ENCODE data around the gene ARMC3. TPM values are rescaled to one million over a fixed set of nuclear protein-coding genes. Genes with fewer than 3 reads are reported as not detected.

ARMC3 gene
- total RNA-seq, 1 donor = not detected

- DNase-seq (ENCODE audit: low read depth) = no peak
- no peak overlapping the region for H3K4me3 ChIP-seq (ENCODE audit: low read depth, low read length)
- no peak for TF ChIP-seq CTCF (IDR thresholded peaks at IDR 0.05; ENCODE audit: insufficient read depth, low read length)
These were observed 30.5 kb downstream of the ARMC3 start for GRCh38 chr10:22958338-22958737.

GRCh38 chr10:22959292-22959691 lies 31.4 kb downstream of the ARMC3 start:
- no peak for DNase-seq (ENCODE audit: low read depth)
- TF ChIP-seq CTCF (IDR thresholded peaks at IDR 0.05; ENCODE audit: insufficient read depth, low read length) = no peak
- H3K4me3 ChIP-seq (ENCODE audit: low read depth, low read length) = no peak overlapping the region

GRCh38 chr10:22959950-22960349 lies 32.1 kb downstream of the ARMC3 start:
- H3K4me3 ChIP-seq (ENCODE audit: low read depth, low read length) = no peak overlapping the region
- no peak for DNase-seq (ENCODE audit: low read depth)
- no peak for TF ChIP-seq CTCF (IDR thresholded peaks at IDR 0.05; ENCODE audit: insufficient read depth, low read length)

- DNase-seq (ENCODE audit: low read depth) = no peak
- H3K4me3 ChIP-seq (ENCODE audit: low read depth, low read length) = no peak overlapping the region
- TF ChIP-seq CTCF (IDR thresholded peaks at IDR 0.05; ENCODE audit: insufficient read depth, low read length) = no peak
These were observed 35.0 kb downstream of the ARMC3 start for GRCh38 chr10:22962817-22963216.

GRCh38 chr10:22969704-22970103 lies 41.9 kb downstream of the ARMC3 start:
- DNase-seq (ENCODE audit: low read depth) = no peak
- no peak overlapping the region for H3K4me3 ChIP-seq (ENCODE audit: low read depth, low read length)
- TF ChIP-seq CTCF (IDR thresholded peaks at IDR 0.05; ENCODE audit: insufficient read depth, low read length) = no peak

GRCh38 chr10:22976534-22976933 lies 48.7 kb downstream of the ARMC3 start:
- H3K4me3 ChIP-seq (ENCODE audit: low read depth, low read length) = no peak overlapping the region
- TF ChIP-seq CTCF (IDR thresholded peaks at IDR 0.05; ENCODE audit: insufficient read depth, low read length) = no peak

GRCh38 chr10:22977751-22978150 lies 49.9 kb downstream of the ARMC3 start:
- no peak for TF ChIP-seq CTCF (IDR thresholded peaks at IDR 0.05; ENCODE audit: insufficient read depth, low read length)
- no peak overlapping the region for H3K4me3 ChIP-seq (ENCODE audit: low read depth, low read length)
- DNase-seq (ENCODE audit: low read depth) = no peak

More at GRCh38 chr10:22976534-22976933, 48.7 kb downstream of the ARMC3 start:
- DNase-seq (ENCODE audit: low read depth) = peak; percentile 40

Data from fibroblast of the aortic adventitia (primary cell).